ENCODE data around the gene UBE2E3. TPM values are rescaled to one million over a fixed set of nuclear protein-coding genes. Genes with fewer than 3 reads are reported as not detected.
"Not testable (repeated sequence)": the region's sequence is repeated elsewhere in the genome, so short reads cannot be mapped to it uniquely, and the experiment has no call there.

Gene UBE2E3
- total RNA-seq: 12.4 TPM
- 10 to 100 TPM; 21.8 to 31.9 (median 25.6) TPM for polyA plus RNA-seq

- Histone ChIP-seq H3K36me3 (ENCODE audit: control insufficient read depth, insufficient read depth, low read length) (no peaks in the 10 kb centered on the region), H3K4me1 (ENCODE audit: control insufficient read depth, insufficient read depth, low read length, poor library complexity, severe bottlenecking) (peaks cover 10% of the 10 kb centered on the region), H3K27ac (ENCODE audit: insufficient read depth, low read length, poor library complexity, severe bottlenecking) (peak within 1 kb of the TSS; percentile 43), H3K9me3 (ENCODE audit: control insufficient read depth in 2 of 2, low read length in 2 of 2) (no peaks in the 10 kb centered on the region), H3K27me3 (ENCODE audit: control insufficient read depth, insufficient read depth, low read length) (no peaks in the 10 kb centered on the region), H3K4me3 (ENCODE audit: low read depth, low read length) (peak within 1 kb of the TSS; percentile 78)
- Mint-ChIP-seq H3K27me3 (no peaks in the 10 kb centered on the region), H3K4me1 (peaks cover 18 to 50% (median 25%) of the 10 kb centered on the region in 4 donors), H3K9me3 (peaks cover 0 to 1% (median 0%) of the 10 kb centered on the region in 7 donors), H3K4me3 (peak within 1 kb of the TSS; percentile 97 to 98 (median 98)), H3K36me3 (no peaks in the 10 kb centered on the region), H3K27ac (peak within 1 kb of the TSS; percentile 86 to 100 (median 95))
- ATAC-seq (ENCODE audit: low read depth in 2 of 2): peak; percentile 78 to 79
- DNase-seq: peak; percentile 63 to 78 (median 76)
Observed at GRCh38 chr2:180980106-180980942, at the start of gene UBE2E3. TSS of gene UBE2E3 (plus strand) at chr2:180980605. CDS start at chr2:180982043, 1,438 bp downstream.

- H3K36me3 Mint-ChIP-seq: no peaks in the 10 kb centered on the region
- Histone ChIP-seq H3K27me3 (ENCODE audit: control insufficient read depth, insufficient read depth, low read length) (no peaks in the 10 kb centered on the region), H3K27ac (ENCODE audit: insufficient read depth, low read length, poor library complexity, severe bottlenecking) (no peak overlapping the region), H3K4me3 (ENCODE audit: low read depth, low read length) (no peak overlapping the region), H3K4me1 (ENCODE audit: control insufficient read depth, insufficient read depth, low read length, poor library complexity, severe bottlenecking) (no peaks in the 10 kb centered on the region), H3K36me3 (ENCODE audit: control insufficient read depth, insufficient read depth, low read length) (no peaks in the 10 kb centered on the region), H3K9me3 (ENCODE audit: control insufficient read depth in 2 of 2, low read length in 2 of 2) (no peaks in the 10 kb centered on the region)
- no peak for DNase-seq
- ATAC-seq (ENCODE audit: low read depth in 2 of 2): no peak
- H3K4me1 Mint-ChIP-seq: no peaks in the 10 kb centered on the region
- no peak overlapping the region for H3K4me3 Mint-ChIP-seq
- peaks cover 0 to 4% (median 0%) of the 10 kb centered on the region in 7 donors for H3K9me3 Mint-ChIP-seq
- H3K27me3 Mint-ChIP-seq: peaks cover 6% of the 10 kb centered on the region
- no peak overlapping the region for H3K27ac Mint-ChIP-seq
Observed at GRCh38 chr2:180931841-180932240, 48.6 kb upstream of the UBE2E3 start.

GRCh38 chr2:180933332-180933731 is 47.1 kb upstream of the UBE2E3 start:
- DNase-seq: no peak
- Histone ChIP-seq H3K4me3 (ENCODE audit: low read depth, low read length) (no peak overlapping the region), H3K36me3 (ENCODE audit: control insufficient read depth, insufficient read depth, low read length) (no peaks in the 10 kb centered on the region), H3K27ac (ENCODE audit: insufficient read depth, low read length, poor library complexity, severe bottlenecking) (no peak overlapping the region), H3K27me3 (ENCODE audit: control insufficient read depth, insufficient read depth, low read length) (no peaks in the 10 kb centered on the region), H3K9me3 (ENCODE audit: control insufficient read depth in 2 of 2, low read length in 2 of 2) (no peaks in the 10 kb centered on the region), H3K4me1 (ENCODE audit: control insufficient read depth, insufficient read depth, low read length, poor library complexity, severe bottlenecking) (no peaks in the 10 kb centered on the region)
- Mint-ChIP-seq H3K4me3 (no peak overlapping the region), H3K9me3 (peaks cover 0 to 4% (median 0%) of the 10 kb centered on the region in 7 donors), H3K27ac (no peak overlapping the region), H3K27me3 (peaks cover 6% of the 10 kb centered on the region), H3K4me1 (peaks cover 0 to 5% (median 0%) of the 10 kb centered on the region in 4 donors), H3K36me3 (no peaks in the 10 kb centered on the region)
- no peak for ATAC-seq (ENCODE audit: low read depth in 2 of 2)

GRCh38 chr2:180934911-180935310 is 45.5 kb upstream of the UBE2E3 start:
- H3K4me3 Mint-ChIP-seq: no peak overlapping the region
- peaks cover 0 to 4% (median 0%) of the 10 kb centered on the region in 7 donors for H3K9me3 Mint-ChIP-seq
- H3K4me1 ChIP-seq (ENCODE audit: control insufficient read depth, insufficient read depth, low read length, poor library complexity, severe bottlenecking): no peaks in the 10 kb centered on the region
- peaks cover 6% of the 10 kb centered on the region for H3K27me3 Mint-ChIP-seq
- no peaks in the 10 kb centered on the region for H3K27me3 ChIP-seq (ENCODE audit: control insufficient read depth, insufficient read depth, low read length)
- H3K27ac Mint-ChIP-seq: no peak overlapping the region
- ATAC-seq (ENCODE audit: low read depth in 2 of 2): no peak
- no peak overlapping the region for H3K27ac ChIP-seq (ENCODE audit: insufficient read depth, low read length, poor library complexity, severe bottlenecking)
- H3K36me3 Mint-ChIP-seq: no peaks in the 10 kb centered on the region
- DNase-seq: no peak
- H3K4me1 Mint-ChIP-seq: peaks cover 0 to 7% (median 0%) of the 10 kb centered on the region in 4 donors
- H3K9me3 ChIP-seq (ENCODE audit: control insufficient read depth in 2 of 2, low read length in 2 of 2): no peaks in the 10 kb centered on the region
- H3K36me3 ChIP-seq (ENCODE audit: control insufficient read depth, insufficient read depth, low read length): no peaks in the 10 kb centered on the region
- H3K4me3 ChIP-seq (ENCODE audit: low read depth, low read length): no peak overlapping the region

- not testable (repeated sequence) for H3K4me3 Mint-ChIP-seq; H3K4me1 Mint-ChIP-seq; H3K27me3 Mint-ChIP-seq; H3K27me3 ChIP-seq (ENCODE audit: control insufficient read depth, insufficient read depth, low read length); H3K27ac Mint-ChIP-seq; H3K27ac ChIP-seq (ENCODE audit: insufficient read depth, low read length, poor library complexity, severe bottlenecking); ATAC-seq (ENCODE audit: low read depth in 2 of 2); H3K36me3 ChIP-seq (ENCODE audit: control insufficient read depth, insufficient read depth, low read length); H3K36me3 Mint-ChIP-seq; H3K9me3 ChIP-seq (ENCODE audit: control insufficient read depth in 2 of 2, low read length in 2 of 2); H3K4me3 ChIP-seq (ENCODE audit: low read depth, low read length); H3K4me1 ChIP-seq (ENCODE audit: control insufficient read depth, insufficient read depth, low read length, poor library complexity, severe bottlenecking); H3K9me3 Mint-ChIP-seq
- peak in 1 of 3 donors; percentile 35 for DNase-seq
Observed at GRCh38 chr2:180937480-180937879, 42.9 kb upstream of the UBE2E3 start.

- no peaks in the 10 kb centered on the region for H3K27me3 ChIP-seq (ENCODE audit: control insufficient read depth, insufficient read depth, low read length)
- no peaks in the 10 kb centered on the region for H3K4me1 ChIP-seq (ENCODE audit: control insufficient read depth, insufficient read depth, low read length, poor library complexity, severe bottlenecking)
- no peaks in the 10 kb centered on the region for H3K36me3 ChIP-seq (ENCODE audit: control insufficient read depth, insufficient read depth, low read length)
- Mint-ChIP-seq H3K4me3 (no peak overlapping the region), H3K36me3 (no peaks in the 10 kb centered on the region), H3K27ac (no peak overlapping the region), H3K9me3 (peaks cover 0 to 4% (median 0%) of the 10 kb centered on the region in 7 donors), H3K27me3 (peaks cover 6% of the 10 kb centered on the region), H3K4me1 (peaks cover 0 to 7% (median 0%) of the 10 kb centered on the region in 4 donors)
- no peak overlapping the region for H3K4me3 ChIP-seq (ENCODE audit: low read depth, low read length)
- H3K27ac ChIP-seq (ENCODE audit: insufficient read depth, low read length, poor library complexity, severe bottlenecking): no peak overlapping the region
- no peak for DNase-seq
- no peaks in the 10 kb centered on the region for H3K9me3 ChIP-seq (ENCODE audit: control insufficient read depth in 2 of 2, low read length in 2 of 2)
- no peak for ATAC-seq (ENCODE audit: low read depth in 2 of 2)
Observed at GRCh38 chr2:180938451-180938850, 42.0 kb upstream of the UBE2E3 start.

- Mint-ChIP-seq H3K27me3 (no peaks in the 10 kb centered on the region), H3K36me3 (no peaks in the 10 kb centered on the region), H3K4me3 (no peak overlapping the region), H3K9me3 (peaks cover 0 to 5% (median 0%) of the 10 kb centered on the region in 7 donors), H3K27ac (no peak overlapping the region), H3K4me1 (peaks cover 0 to 2% (median 0%) of the 10 kb centered on the region in 4 donors)
- Histone ChIP-seq H3K27me3 (ENCODE audit: control insufficient read depth, insufficient read depth, low read length) (peaks cover 3% of the 10 kb centered on the region), H3K9me3 (ENCODE audit: control insufficient read depth in 2 of 2, low read length in 2 of 2) (no peaks in the 10 kb centered on the region), H3K36me3 (ENCODE audit: control insufficient read depth, insufficient read depth, low read length) (no peaks in the 10 kb centered on the region), H3K4me3 (ENCODE audit: low read depth, low read length) (no peak overlapping the region), H3K4me1 (ENCODE audit: control insufficient read depth, insufficient read depth, low read length, poor library complexity, severe bottlenecking) (no peaks in the 10 kb centered on the region), H3K27ac (ENCODE audit: insufficient read depth, low read length, poor library complexity, severe bottlenecking) (no peak overlapping the region)
- no peak for ATAC-seq (ENCODE audit: low read depth in 2 of 2)
- no peak for DNase-seq
Observed at GRCh38 chr2:180943275-180943674, 37.1 kb upstream of the UBE2E3 start.

GRCh38 chr2:180944372-180944771 is 36.0 kb upstream of the UBE2E3 start:
- Mint-ChIP-seq H3K27ac (no peak overlapping the region), H3K9me3 (peaks cover 0 to 4% (median 0%) of the 10 kb centered on the region in 7 donors), H3K27me3 (no peaks in the 10 kb centered on the region), H3K4me3 (peak overlapping the region in 1 of 4 donors; percentile 15), H3K36me3 (no peaks in the 10 kb centered on the region), H3K4me1 (no peaks in the 10 kb centered on the region)
- H3K9me3 ChIP-seq (ENCODE audit: control insufficient read depth in 2 of 2, low read length in 2 of 2): no peaks in the 10 kb centered on the region
- no peaks in the 10 kb centered on the region for H3K36me3 ChIP-seq (ENCODE audit: control insufficient read depth, insufficient read depth, low read length)
- no peak for DNase-seq
- no peak for ATAC-seq (ENCODE audit: low read depth in 2 of 2)
- H3K4me1 ChIP-seq (ENCODE audit: control insufficient read depth, insufficient read depth, low read length, poor library complexity, severe bottlenecking): no peaks in the 10 kb centered on the region
- H3K27ac ChIP-seq (ENCODE audit: insufficient read depth, low read length, poor library complexity, severe bottlenecking): no peak overlapping the region
- H3K4me3 ChIP-seq (ENCODE audit: low read depth, low read length): no peak overlapping the region
- peaks cover 3% of the 10 kb centered on the region for H3K27me3 ChIP-seq (ENCODE audit: control insufficient read depth, insufficient read depth, low read length)

Data from CD4-positive, CD25-positive, alpha-beta regulatory T cell (primary cell).